Nephron (organoid): ENCODE measurements around the gene DNAI2.

Experiments
- H3K27ac Mint-ChIP-seq, 3 experiments: 2 replicates each; pipeline ENCODE4 v1.8.0; 2020; ENCODE audit warnings: mixed read lengths in 3 of 3, mild to moderate bottlenecking in 2 of 3, moderate library complexity in 1 of 3
- H3K27me3 Mint-ChIP-seq: 2 replicates; pipeline ENCODE4 v1.8.0; 2021; ENCODE audit warnings: low read depth, mild to moderate bottlenecking, moderate library complexity, mixed read lengths
- H3K36me3 Mint-ChIP-seq: 2 replicates; pipeline ENCODE4 v1.8.0; 2020; ENCODE audit warnings: low read depth, mixed read lengths
- H3K4me1 Mint-ChIP-seq: 2 replicates; pipeline ENCODE4 v1.8.0; 2020; ENCODE audit warnings: mixed read lengths
- H3K4me3 Mint-ChIP-seq, 3 experiments: 2 replicates each; pipeline ENCODE4 v1.8.0; 2020; ENCODE audit warnings: mild to moderate bottlenecking in 3 of 3, mixed read lengths in 3 of 3, moderate library complexity in 2 of 3
- H3K9me3 Mint-ChIP-seq: 2 replicates; pipeline ENCODE4 v1.8.0; 2020; ENCODE audit warnings: mixed read lengths
- CTCF ChIP-seq, 3 experiments: fragments of 200-600 bp; sonication (generic); IDR thresholded peaks; one replicate each; pipeline ENCODE4 v1.5.0; 2021; ENCODE audit warnings: antibody characterized with exemption in 3 of 3; ENCODE audit not compliant: unreplicated experiment in 3 of 3

Gene DNAI2, protein sequence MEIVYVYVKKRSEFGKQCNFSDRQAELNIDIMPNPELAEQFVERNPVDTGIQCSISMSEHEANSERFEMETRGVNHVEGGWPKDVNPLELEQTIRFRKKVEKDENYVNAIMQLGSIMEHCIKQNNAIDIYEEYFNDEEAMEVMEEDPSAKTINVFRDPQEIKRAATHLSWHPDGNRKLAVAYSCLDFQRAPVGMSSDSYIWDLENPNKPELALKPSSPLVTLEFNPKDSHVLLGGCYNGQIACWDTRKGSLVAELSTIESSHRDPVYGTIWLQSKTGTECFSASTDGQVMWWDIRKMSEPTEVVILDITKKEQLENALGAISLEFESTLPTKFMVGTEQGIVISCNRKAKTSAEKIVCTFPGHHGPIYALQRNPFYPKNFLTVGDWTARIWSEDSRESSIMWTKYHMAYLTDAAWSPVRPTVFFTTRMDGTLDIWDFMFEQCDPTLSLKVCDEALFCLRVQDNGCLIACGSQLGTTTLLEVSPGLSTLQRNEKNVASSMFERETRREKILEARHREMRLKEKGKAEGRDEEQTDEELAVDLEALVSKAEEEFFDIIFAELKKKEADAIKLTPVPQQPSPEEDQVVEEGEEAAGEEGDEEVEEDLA

DNA sequence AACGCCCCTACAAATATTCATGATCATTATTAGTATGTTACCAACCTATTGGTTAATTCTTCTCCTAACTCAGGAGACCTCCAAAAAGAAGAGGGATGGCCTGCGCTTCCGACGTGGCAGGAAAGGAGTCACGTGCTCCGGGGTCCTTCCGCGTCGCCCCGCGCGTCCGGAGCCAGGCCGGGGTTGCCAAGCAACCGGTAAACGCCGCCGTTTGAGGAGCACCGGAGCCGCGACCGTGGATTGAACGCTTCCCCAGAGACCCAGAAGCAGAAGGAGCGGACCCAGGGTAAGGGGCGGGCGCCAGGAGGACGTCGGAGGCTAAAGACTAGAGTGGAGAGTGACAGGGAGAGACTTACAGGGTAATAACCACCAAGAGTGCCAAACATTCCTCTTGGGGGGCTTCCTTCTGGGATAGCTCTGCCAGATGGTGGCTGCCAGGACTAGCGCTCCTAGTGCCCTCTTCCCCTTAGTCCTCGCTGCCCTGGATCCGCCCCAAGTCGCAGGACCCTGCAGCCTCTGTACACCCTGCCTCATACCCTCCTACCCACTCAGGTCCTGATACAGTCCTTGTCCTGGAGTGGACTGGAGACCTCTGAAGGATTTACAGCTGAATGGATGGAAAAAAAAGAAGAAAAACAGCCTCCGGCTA, at the start of gene DNAI2:
Gene DNAI2 (plus strand): TSS at position 175 of the 649 bp plus-strand sequence. CDS start 7,584 bp downstream, outside the sequence.
- peak within 1 kb of the TSS; percentile 37 to 92 (median 68) for H3K27ac Mint-ChIP-seq
- peaks cover 71% of the 10 kb centered on the region for H3K4me1 Mint-ChIP-seq
- no peak for TF ChIP-seq CTCF (IDR thresholded peaks at IDR 0.05; ENCODE audit: unreplicated experiment in 3 of 3)
- no peaks in the 10 kb centered on the region for H3K9me3 Mint-ChIP-seq
- peak within 1 kb of the TSS; percentile 43 to 60 (median 59) for H3K4me3 Mint-ChIP-seq
- H3K36me3 Mint-ChIP-seq = no peaks in the 10 kb centered on the region
- peaks cover 37% of the 10 kb centered on the region for H3K27me3 Mint-ChIP-seq

- H3K27ac Mint-ChIP-seq = no peak overlapping the region
- H3K9me3 Mint-ChIP-seq = no peaks in the 10 kb centered on the region
- TF ChIP-seq CTCF (IDR thresholded peaks at IDR 0.05; ENCODE audit: unreplicated experiment in 3 of 3) = no peak
- H3K4me1 Mint-ChIP-seq = peaks cover 27% of the 10 kb centered on the region
- no peak overlapping the region for H3K4me3 Mint-ChIP-seq
- H3K36me3 Mint-ChIP-seq = peaks cover 36% of the 10 kb centered on the region
- peaks cover 11% of the 10 kb centered on the region for H3K27me3 Mint-ChIP-seq
Measured at GRCh38 chr17:74224959-74225725, 48.9 kb upstream of the DNAI2 start.

DNA sequence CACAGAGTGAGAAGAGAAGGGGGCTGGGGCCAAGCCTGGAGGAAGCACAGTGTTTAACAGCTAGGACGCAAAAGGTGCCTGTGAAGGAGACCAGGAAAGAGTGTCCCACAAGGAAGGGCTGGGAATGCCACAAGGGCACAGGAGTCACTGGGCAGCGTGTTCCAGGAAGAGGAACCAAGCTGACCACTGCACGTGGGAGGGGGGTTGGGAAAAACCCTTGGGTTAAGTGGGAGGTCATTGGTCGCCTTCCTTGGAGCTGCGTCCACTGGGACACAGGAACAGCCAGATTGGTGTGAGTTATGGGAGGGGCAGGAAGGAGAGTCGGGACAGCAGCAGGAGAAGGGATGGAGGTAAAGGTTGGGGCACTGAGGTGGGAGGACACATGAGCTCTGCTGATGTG, 47.8 kb upstream of the DNAI2 start:
- Mint-ChIP-seq H3K9me3 (no peaks in the 10 kb centered on the region), H3K27ac (peak overlapping the region in 1 of 3 experiments; percentile 52), H3K4me3 (no peak overlapping the region), H3K27me3 (peaks cover 11% of the 10 kb centered on the region), H3K36me3 (peaks cover 36% of the 10 kb centered on the region), H3K4me1 (peaks cover 27% of the 10 kb centered on the region)
- TF ChIP-seq CTCF (IDR thresholded peaks at IDR 0.05; ENCODE audit: unreplicated experiment in 3 of 3) = no peak

- peak overlapping the region in 1 of 3 experiments; percentile 53 for H3K27ac Mint-ChIP-seq
- H3K4me1 Mint-ChIP-seq = peaks cover 33% of the 10 kb centered on the region
- no peaks in the 10 kb centered on the region for H3K9me3 Mint-ChIP-seq
- no peak for TF ChIP-seq CTCF (IDR thresholded peaks at IDR 0.05; ENCODE audit: unreplicated experiment in 3 of 3)
- no peak overlapping the region for H3K4me3 Mint-ChIP-seq
- peaks cover 11% of the 10 kb centered on the region for H3K27me3 Mint-ChIP-seq
- peaks cover 36% of the 10 kb centered on the region for H3K36me3 Mint-ChIP-seq
Measured at GRCh38 chr17:74227271-74228080, 46.6 kb upstream of the DNAI2 start.

GRCh38 chr17:74228306-74228978, 45.6 kb upstream of the DNAI2 start:
- TF ChIP-seq CTCF (IDR thresholded peaks at IDR 0.05; ENCODE audit: unreplicated experiment in 3 of 3) = no peak

More at GRCh38 chr17:74228306-74228978, 45.6 kb upstream of the DNAI2 start:
- peaks cover 32% of the 10 kb centered on the region for H3K36me3 Mint-ChIP-seq
- H3K4me1 Mint-ChIP-seq = peaks cover 40% of the 10 kb centered on the region
- no peak overlapping the region for H3K4me3 Mint-ChIP-seq
- no peak overlapping the region for H3K27ac Mint-ChIP-seq
- no peaks in the 10 kb centered on the region for H3K9me3 Mint-ChIP-seq
- peaks cover 11% of the 10 kb centered on the region for H3K27me3 Mint-ChIP-seq
